Measurements from ENCODE around the gene PSAP. TPM values are rescaled to one million over a fixed set of nuclear protein-coding genes. Genes with fewer than 3 reads are reported as not detected.
"Not testable (repeated sequence)": the region's sequence is repeated elsewhere in the genome, so short reads cannot be mapped to it uniquely, and the experiment has no call there.

PSAP gene
- total RNA-seq, result 763 and 907 TPM in 2 replicates

DNA sequence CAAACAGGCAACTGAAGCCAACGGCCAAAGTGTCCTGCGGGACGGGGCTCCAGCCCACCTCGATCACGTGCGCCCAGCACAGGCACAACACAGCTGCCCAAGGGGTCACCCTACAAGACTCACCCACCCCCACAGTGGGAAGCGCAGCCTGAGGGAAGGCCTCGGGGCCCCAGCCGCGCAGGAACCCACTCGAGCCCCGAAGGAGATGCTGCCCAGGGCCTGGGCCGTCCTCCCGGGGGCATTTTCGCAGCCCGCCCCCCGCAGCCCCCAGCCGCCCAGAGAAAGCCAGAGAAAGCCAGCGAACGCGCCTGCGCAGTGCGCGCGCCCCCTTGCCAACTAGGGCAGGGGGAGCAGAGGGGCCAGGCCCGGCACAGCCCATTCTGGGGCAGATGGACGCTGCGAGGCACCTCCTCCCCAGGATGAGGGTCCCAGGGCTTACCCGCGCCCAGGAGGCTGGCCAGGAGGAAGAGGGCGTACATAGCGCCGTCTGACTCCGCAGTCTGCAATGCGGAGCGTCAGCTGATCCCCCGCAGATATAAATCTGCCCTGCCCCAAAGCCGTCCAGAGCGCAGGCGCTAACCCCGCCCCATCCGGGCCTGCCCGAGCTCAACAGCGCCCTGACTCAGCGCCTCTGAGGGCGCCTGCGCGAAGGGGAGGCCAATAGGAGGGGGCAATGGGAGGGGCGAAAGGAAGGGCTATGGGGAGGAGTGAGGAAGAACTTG lies at the start of gene PSAP:
TSS of gene PSAP (minus strand) at position 509 of the 722 bp plus-strand sequence. CDS start at position 479, 30 bp downstream.
- DNase-seq, result peak; percentile 98

DNA sequence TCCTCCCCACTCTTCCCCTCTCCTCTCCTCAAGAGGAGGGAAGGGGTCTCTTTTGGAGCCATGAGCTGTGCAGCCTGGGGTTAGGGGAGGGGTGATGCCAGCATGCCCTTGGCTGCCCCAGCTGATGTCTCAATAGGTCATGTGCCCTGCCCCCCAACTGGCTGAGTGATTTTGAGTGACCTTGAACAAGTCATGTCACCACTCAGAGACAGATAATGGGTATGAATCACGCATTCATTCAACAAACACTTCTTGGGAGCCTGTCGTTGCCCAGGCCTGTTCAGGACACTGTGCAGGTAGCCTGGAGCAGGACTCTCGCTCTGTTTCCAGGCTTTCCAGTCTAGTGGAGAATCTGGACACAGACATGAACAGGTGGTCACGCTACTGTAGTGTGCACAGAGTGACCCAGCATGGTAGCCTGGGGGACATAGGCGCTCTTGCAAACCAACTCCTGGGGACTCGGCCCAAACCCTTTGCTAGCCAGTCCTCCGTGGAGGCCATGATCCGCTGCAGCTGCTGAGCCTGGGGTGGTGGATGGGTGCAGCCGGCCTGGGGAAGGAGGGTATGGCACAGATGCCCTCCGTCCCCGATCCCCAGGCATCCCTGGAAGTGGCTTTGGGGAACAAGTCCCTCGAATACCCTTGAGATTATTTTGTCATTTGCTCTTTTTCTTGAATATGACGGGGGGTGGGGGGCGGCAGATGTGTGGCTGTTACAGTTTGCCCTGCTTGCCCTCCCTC lies 49.6 kb upstream of the PSAP start:
- DNase-seq, result no peak

DNA sequence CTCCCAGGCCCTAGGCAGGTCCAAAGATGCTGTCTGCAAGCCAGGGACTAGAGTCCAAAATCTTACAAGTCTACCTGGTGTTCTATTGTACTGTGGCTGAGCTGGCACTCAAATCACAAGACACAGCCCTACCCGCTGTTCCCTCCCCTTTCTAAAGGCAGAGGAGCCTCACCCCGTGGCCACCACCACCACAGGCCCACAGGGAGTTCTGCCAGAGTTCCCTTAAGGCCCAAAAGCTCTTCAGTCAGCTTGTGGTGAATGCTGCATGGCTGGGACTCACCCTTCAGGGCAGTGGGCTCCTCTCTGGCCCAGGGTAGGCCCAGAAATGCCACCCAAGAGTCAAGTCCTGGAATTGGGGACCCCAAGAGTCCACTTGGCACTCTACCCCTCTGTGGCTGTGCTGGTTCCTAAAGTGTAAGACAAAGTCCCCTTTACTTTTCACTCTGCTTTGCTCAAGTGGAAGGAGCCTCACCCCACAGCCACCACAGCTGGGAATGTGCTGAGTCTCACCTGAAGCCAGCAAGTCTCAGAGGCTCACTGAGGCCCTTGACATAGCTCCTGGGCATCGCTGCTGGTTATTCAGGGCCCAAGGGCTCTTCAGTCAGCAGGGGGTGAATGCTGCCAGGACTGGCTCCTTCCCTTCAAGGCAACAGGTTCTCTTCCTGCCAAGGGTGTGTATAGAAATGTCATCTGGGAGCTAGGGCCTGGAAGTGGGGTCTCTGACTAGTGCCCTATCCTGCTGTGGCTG lies 48.8 kb upstream of the PSAP start:
- no peak for DNase-seq

DNA sequence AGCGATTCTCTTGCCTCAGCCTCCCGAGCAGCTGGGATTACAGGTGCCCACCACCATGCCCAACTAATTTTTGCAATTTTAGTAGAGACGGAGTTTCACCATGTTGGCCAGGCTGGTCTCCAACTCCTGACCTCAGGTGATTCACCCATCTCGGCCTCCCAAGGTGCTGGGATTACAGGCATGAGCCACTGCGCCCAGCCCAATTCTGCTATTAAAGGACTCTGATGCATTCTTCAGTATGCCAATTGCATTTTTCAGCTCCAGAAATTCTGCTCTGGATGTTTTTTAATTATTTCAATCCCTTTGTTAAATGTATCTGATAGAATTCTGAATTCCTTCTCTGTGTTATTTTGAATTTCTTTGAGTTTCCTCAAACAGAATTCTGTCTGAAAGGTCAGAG lies 47.3 kb upstream of the PSAP start:
- not testable (repeated sequence) for DNase-seq

DNA sequence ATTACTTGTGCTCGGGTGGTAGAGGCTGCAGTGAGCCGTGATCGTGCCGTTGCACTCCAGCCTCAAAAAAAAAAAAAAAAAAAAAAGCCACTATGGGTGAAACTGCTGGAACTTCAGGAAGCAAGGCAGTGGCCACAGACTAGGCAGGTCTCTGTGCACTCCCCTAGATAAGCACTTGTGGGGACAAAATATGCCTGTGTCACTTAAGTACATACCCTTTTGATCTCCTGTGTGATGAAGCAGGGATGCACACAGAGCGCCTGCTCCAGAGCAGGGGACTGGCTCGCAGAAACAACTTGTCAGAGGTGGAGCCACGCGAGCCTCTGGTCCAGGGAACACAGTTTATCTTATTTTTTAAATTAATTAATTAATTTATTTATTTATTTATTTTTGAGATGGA lies 42.9 kb upstream of the PSAP start:
- DNase-seq, result no peak

DNA sequence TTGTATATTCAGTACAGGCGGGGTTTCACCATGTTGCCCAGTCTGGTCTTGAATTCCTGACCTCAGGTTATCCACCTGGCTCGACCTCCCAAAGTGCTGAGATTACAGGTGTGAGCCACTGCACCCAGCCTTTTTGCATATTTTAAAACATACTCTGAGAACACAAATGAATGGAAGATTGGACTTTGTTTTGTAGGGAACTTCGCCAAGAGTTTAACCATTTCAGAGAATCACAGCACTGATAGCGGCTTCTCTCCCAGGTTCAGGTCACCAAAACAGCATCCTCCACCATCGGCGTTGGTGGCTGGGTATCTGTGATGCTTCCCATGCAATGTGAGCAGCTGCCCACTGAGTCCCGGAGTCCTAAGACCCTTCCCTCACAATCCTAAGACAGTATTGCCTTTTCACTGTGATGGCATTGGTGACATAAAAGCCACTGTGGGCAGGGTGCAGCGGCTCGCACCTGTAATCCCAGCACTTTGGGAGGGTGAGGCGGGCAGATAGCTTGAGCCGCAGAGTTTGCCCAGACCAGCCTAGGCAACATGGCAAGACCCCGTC lies 42.3 kb upstream of the PSAP start:
- no peak for DNase-seq

DNA sequence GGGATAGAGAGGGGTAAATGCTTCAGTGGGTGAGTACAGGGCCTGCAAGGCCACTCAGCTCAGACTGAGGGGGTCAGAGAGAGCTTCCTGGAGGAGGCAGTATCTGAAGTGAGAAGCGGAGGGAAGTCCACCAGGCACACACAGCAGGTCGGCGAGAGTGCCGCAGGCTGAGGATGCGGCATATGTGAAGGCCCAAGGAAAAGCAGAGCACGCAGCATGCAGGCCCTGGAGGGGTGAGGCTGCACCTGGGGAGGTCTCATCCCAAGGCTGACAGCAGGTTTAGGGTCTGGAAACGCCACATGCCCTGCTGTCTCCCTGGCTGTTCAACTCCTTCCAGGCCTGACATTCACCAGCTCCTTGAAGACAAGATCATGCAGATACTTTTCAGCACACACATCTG lies 40.4 kb upstream of the PSAP start:
- DNase-seq, result no peak

DNA sequence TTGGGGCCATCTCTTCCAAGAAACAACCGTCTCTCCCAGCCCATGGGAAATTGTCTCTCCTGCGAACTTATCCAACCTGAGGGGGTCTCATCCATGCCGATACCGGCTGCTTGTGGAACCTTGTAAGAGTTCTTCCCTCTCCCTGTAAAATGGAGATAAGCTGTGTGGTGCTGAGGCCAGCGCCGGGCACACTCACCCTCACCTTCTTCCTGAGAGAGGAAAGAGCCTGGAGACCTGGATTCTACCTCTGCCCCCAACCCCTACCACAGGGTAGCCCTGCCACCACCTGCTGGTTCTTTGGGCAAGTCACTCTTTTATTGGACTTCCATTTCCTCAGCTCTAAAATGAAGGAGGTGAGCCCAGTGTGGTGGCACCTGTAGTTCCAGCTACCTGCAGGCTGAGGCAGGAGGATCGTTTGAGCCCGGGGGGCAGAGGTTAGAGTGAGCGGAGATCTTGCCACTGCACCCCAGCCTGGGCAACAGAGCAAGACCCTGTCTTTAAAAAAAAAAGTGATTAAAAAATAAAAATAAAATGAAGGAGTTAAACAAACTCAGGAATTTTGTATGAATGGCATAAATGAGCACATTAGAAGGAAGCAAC lies 38.4 kb upstream of the PSAP start:
- peak; percentile 30 for DNase-seq

DNA sequence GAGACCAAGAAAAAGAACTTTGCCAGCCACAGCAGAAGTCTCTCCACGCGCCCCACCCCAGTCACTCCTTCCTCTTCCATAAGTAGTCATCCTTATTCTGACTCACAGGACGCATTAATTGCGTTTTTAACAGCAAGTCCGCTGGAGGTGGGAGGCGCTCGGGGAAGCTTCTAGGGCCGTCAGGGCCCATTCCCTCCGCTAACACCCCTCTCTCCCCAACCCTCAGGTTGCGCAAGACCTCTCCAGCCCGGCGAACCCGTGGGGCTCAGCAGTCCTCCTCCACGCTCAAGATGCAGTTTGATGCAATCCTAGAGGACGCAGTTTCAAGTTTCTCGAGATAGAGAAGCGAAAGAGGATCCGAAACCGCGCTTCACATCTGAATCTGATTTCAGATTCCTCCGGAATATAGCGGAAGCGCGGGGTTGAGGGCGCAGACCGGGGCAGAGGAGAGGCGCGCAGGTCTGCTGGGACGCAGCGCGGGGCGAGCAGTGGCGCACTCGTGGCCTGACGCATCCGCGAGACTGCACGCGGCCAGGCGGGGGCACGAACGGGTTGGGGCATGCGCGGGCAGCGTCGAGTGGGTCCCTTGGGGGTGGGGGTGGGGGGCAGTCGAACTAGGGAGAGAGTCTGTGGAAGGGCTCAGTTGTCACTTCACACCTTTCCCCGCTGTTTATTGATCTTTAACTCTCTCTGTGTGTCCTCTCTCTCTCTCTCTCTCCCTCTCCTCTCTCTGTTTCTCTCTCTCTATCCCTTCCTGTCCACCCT lies 37.8 kb upstream of the PSAP start:
- peak; percentile 84 for DNase-seq

DNA sequence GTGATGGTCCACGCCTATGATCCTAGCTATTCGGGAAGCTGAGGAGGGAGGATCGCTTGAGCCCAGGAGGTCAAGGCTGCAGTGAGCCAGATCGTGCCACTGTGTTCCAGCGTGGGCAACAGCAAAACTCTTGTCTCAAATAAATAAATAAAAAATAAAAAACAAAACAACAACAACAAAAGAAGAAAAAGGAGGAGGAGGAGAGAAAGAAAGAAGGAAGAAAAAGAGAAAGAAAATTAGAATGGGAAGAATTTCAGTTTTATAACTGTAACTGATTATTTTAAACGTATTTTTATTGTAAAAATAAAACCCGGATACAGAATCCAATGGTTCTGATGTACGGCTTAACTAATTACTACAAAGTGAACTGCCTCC lies 37.2 kb upstream of the PSAP start:
- DNase-seq, result no peak

DNA sequence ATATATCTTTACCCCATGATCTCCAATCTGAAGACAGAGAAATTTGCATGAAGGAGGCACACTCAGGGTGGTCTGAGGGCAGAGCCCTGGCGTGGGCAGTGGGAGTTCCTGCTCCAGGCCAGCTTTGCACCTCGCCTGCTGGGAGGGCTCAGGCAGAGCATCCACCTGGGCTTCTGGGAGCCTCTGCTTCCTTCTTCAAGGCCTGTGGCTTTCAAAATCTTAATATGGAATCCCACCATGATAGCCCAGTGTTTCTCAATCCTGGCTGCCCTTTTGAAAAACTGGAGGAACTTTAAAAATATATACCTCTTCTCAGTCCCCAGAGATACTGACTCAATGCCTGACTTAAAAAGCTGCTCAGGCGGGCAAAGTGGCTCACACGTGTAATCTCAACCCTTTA lies 36.7 kb upstream of the PSAP start:
- DNase-seq, result no peak

DNA sequence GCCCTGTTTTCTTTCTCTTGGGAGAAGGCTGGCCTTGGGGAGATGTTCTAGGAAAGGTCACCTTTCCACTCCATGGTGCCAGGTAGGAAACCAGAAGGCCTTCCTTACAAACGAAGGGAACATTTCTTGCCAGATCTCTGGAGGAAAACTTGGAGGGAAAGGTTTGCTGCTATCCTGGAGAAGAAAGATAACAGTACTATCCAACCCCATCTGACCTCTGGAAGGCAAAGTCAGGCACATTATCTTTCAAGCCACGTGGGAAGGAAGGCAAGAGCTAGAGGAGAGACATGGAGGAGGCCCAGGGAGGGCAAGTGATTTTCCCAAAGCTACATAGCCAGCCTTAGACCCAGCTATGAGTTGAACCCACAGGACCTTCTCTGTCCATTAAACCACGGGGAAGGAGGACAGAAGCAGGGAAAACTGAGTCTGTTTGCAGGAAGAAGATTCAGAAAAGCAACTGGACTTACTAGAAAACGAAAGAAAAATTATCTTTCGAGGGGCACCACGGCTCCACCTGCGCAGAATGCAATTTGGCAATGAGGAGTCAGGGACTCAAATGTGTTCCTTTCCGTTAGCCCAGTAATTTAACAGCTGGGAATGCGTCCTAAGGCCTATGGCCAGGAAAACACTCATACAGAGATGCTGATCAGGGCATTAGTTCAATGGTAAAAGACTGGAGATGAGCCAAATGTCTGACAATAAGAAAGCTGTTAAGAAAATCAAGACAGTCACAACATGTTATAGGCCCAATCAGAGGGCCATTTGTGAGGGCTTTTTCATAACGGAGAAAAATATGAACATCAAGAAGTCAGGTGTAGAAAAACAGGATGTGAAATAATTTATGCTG lies 32.0 kb upstream of the PSAP start:
- DNase-seq, result peak; percentile 94

DNA sequence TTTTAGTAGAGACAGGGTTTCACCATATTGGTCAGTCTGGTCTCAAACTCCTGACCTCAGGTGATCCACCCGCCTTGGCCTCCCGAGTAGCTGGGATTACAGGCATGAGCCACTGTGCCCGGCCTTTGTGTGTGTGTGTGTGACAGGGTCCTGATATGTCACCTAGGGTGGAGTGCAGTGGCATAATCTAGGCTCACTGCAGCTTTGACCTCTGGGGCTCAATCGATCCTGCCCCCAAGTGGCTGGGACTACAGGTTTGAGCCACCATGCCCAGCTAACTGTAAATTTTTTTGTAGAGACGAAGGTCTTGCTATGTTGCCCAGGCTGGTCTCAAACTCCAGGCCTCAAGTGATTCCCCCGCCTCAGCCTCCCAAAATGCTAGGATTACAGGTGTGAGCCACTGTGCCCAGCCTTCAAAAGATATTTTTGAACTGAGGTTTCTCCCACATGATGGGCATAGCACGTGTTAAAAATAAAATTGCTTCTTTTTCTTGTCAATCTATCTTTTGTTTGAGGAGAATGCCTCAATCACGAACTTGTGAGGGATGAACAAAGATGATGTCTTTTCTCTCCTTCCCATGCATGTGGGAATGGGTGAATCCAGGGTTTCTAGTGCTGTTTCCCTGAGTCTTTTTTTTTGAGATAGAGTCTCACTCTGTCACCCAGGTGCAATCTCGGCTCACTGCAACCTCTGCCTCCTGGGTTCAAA lies 30.8 kb upstream of the PSAP start:
- no peak for DNase-seq

DNA sequence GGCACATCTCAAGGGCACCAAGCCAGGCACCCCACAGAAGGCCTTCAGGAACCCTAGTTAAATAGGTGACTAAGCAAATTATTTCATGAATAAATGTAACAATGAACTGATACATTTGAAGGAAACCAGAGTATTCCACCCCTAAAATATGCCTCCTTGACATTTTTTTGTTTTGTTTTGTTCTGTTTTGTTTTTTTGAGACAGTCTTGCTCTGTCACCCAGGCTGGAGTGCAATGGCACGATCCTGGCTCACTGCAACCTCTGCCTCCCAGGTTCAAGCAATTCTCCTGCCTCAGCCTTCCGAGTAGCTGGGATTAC lies 30.2 kb upstream of the PSAP start:
- not testable (repeated sequence) for DNase-seq

DNA sequence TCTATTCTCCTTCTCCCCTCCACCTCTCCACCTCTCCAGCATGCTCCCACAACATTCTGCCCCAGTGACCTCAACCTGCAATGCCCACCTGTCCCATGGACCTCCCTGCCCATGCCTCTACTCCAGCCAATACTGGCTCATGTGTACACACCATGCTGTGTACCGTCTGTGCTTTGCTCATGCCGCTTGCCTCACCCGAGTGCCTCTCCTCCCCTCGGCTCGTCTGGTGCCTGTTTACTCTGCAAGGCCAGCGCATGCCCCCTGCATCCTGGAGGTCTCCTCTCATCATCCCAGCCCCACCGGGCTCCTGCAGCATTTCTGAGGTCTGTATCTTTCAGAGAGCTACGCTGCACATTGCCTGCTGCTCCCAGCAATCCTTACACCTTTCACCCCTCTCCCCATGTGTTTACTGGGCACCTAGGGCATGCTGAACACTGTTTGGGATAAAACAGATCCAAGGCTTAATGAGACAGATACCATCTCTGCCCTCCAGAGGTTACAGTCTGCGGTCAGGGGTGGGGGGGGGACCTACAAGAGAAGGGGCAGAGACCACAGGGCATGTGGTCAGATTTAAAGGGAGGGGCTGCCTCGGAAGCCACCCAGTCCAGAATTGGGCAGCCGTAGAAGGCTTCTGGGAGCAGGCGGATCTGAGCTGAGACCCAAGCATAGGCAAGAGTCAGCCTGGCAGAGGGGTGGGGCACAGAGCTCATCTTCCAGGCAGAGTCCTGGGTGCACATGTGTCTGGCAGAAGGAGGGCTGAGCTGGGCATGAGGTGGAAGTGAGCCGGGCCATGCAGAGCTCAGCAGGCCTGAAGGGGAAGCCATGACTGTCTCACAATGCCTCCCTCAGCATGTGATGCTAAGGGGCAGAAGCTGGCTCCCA lies 29.6 kb upstream of the PSAP start:
- DNase-seq, result no peak

DNA sequence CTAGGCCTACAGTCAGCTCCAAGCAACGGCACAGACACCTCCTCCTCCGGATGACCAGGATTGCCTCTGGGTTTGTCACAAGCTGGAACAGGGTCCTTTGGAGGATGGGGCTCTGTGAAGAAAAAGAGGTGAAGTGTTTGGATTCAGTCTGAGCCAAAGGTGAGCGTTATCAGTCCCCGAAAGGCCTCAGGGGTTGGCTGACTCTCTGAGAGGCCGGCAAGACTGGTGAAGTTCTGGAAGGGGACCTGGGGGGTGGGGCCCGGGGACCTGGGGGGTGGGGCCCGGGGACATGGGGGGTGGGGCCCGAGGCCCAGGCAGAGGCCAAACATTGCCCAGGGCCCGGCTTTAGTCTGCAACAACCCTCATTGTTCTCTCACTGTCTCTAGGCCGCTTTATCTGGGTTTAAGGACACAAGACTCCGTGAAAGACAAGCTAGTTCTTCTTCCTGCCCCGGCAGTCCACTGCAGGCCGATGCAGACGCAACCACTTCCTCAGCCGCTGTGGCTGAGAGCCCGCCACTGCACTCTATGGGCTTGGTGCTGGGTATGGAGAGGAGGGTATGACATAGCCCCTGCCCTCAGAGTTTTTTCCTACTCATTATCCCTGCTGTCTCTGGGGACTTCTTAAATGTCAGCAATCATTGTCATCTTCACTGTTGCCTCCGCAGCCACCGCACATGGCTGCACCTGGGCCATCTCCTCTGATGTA lies 27.4 kb upstream of the PSAP start:
- no peak for DNase-seq

DNA sequence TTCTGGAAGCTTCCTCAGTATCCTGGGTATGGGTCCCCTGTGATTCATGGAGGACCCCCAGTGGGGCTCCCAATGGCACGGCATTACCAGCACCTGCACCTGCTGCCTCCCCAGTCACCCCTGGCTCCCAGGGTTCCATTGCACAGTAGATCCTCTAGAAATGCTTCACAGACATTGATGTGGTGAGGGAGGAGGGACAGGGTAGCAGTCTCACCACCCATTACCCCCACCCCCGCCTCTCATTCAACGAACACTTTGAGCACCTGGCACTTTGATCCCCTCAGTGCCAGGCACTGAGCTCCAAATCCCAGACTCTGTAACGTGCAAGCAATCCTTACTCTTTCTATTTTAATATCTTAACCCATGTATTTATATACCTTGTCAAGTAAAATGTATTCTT lies 26.8 kb upstream of the PSAP start:
- DNase-seq, result no peak

DNA sequence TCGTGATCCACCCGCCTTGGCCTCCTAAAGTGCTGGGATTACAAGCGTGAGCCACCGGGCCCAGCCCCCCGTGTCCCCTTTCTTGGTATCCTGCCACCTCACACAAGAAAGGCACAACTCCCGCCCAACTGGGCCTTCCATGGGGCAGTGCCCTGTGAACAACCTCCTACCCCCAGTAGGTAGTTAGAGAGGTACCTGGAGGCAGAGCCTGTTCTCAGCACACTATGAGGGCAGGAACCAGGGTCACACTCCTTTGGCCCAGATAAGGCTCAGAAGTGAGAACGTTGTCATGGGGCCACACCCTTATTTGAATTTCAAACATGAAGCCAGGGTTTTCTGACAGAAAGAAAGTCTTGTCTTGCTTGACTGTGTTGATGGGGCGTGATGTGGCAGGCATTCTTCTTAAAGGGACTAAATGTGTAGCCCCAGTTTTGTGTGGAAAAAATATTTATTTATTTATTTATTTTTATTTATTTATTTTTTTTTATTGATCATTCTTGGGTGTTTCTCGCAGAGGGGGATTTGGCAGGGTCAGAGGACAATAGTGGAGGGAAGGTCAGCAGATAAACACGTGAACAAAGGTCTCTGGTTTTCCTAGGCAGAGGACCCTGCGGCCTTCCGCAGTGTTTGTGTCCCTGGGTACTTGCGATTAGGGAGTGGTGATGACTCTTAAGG lies 23.8 kb upstream of the PSAP start:
- DNase-seq, result not testable (repeated sequence)
